HEK293T (cell line): ENCODE data around the gene CIB4.
A peak's percentile ranks its signal among the peaks of the same experiment; 100 is the strongest.

ENCODE experiments used
- CTCF ChIA-PET: fragments of 350-600 bp; formaldehyde crosslinking; extraction: SDS; loops from one replicate; lab custom pipeline; 2021; ENCODE audit warnings: antibody characterized with exemption, inconsistent platforms; lab: Yijun Ruan, JAX
- POLR2A ChIA-PET: fragments of 350-600 bp; formaldehyde crosslinking; extraction: SDS; loops from one replicate; lab custom pipeline; 2020; ENCODE audit warnings: antibody characterized with exemption, inconsistent platforms; lab: Yijun Ruan, JAX
- DNase-seq: peaks from one replicate; pipeline ENCODE4 v3.0.0; 2012; ENCODE audit warnings: mixed read lengths; ENCODE audit errors: extremely low spot score
- ARNT ChIP-seq: fragments of 450-650 bp; IDR thresholded peaks from 2 replicates; pipeline ENCODE4 v1.6.1; 2017; ENCODE audit warnings: mild to moderate bottlenecking
- BHLHE40 ChIP-seq: fragments of 450-650 bp; IDR thresholded peaks from 2 replicates; pipeline ENCODE4 v1.6.1; 2016; ENCODE audit warnings: mild to moderate bottlenecking, moderate library complexity, borderline replicate concordance
- CTBP1 ChIP-seq: fragments of 450-650 bp; IDR thresholded peaks from 2 replicates; pipeline ENCODE4 v1.6.1; 2016; ENCODE audit warnings: borderline replicate concordance
- ELF4 ChIP-seq: fragments of 450-650 bp; IDR thresholded peaks from 2 replicates; pipeline ENCODE4 v1.6.1; 2017; ENCODE audit warnings: antibody characterized with exemption
- FOXA1 ChIP-seq: fragments of 450-650 bp; IDR thresholded peaks from 2 replicates; pipeline ENCODE4 v1.6.1; 2016; ENCODE audit warnings: mild to moderate bottlenecking
- FOXK2 ChIP-seq: fragments of 450-650 bp; IDR thresholded peaks from 2 replicates; pipeline ENCODE4 v1.6.1; 2016; ENCODE audit warnings: mild to moderate bottlenecking
- FOXM1 ChIP-seq: fragments of 450-650 bp; IDR thresholded peaks from 2 replicates; pipeline ENCODE4 v1.6.1; 2017; ENCODE audit warnings: mild to moderate bottlenecking, borderline replicate concordance
- HDGF ChIP-seq: fragments of 450-650 bp; IDR thresholded peaks from 2 replicates; pipeline ENCODE4 v1.6.1; 2017; ENCODE audit warnings: antibody characterized with exemption, borderline replicate concordance
- L3MBTL2 ChIP-seq: fragments of 450-650 bp; conservative IDR thresholded peaks from 2 replicates; pipeline ENCODE4 v1.6.1; 2016; ENCODE audit warnings: mild to moderate bottlenecking
- LEF1 ChIP-seq: fragments of 450-650 bp; IDR thresholded peaks from 2 replicates; pipeline ENCODE4 v1.6.1; 2017; ENCODE audit warnings: mild to moderate bottlenecking, borderline replicate concordance
- NFRKB ChIP-seq: fragments of 450-650 bp; IDR thresholded peaks from 2 replicates; pipeline ENCODE4 v1.6.1; 2016; ENCODE audit warnings: mild to moderate bottlenecking, moderate library complexity
- PKNOX1 ChIP-seq: fragments of 450-650 bp; IDR thresholded peaks from 2 replicates; pipeline ENCODE4 v1.6.1; 2016
- SP1 ChIP-seq: fragments of 450-650 bp; IDR thresholded peaks from 2 replicates; pipeline ENCODE4 v1.6.1; 2017
- SUZ12 ChIP-seq: fragments of 450-650 bp; IDR thresholded peaks from 2 replicates; pipeline ENCODE4 v1.6.1; 2016; ENCODE audit warnings: mild to moderate bottlenecking
- TARDBP ChIP-seq: fragments of 450-650 bp; IDR thresholded peaks from 2 replicates; pipeline ENCODE4 v1.6.1; 2016
- ZNF384 ChIP-seq: fragments of 450-650 bp; IDR thresholded peaks from 2 replicates; pipeline ENCODE4 v1.6.1; 2016

CIB4 gene

GRCh38 chr2:26605195-26605998, 35.8 kb downstream of the CIB4 start:
- TF ChIP-seq FOXA1 (no peak), ELF4 (no peak), L3MBTL2 (no peak), SUZ12 (no peak), LEF1 (no peak), SP1 (no peak)
- CTCF ChIA-PET = interaction anchor here (0.6 to 4.1 kb wide), 6 partner anchors 9 to 142 kb away, joined by 3 to 28 read pairs (median 4); partner anchors contain the start of gene CIB4
- peak; percentile 65 for DNase-seq
- POLR2A ChIA-PET = no interaction called here

GRCh38 chr2:26602575-26602974, 38.6 kb downstream of the CIB4 start:
- CTCF ChIA-PET = no interaction called here
- no peak for DNase-seq
- no peak for TF ChIP-seq NFRKB
- TF ChIP-seq L3MBTL2 = no peak
- TF ChIP-seq ARNT = no peak
- no peak for TF ChIP-seq BHLHE40
- no peak for TF ChIP-seq FOXA1
- TF ChIP-seq HDGF = no peak
- no peak for TF ChIP-seq CTBP1
- no peak for TF ChIP-seq LEF1
- no peak for TF ChIP-seq ZNF384
- TF ChIP-seq FOXK2 = no peak
- POLR2A ChIA-PET = no interaction called here

GRCh38 chr2:26599387-26599786, 41.8 kb downstream of the CIB4 start:
- CTCF ChIA-PET = no interaction called here
- POLR2A ChIA-PET = no interaction called here
- no peak for DNase-seq
- TF ChIP-seq ZNF384 (no peak), SP1 (no peak), SUZ12 (no peak), FOXK2 (no peak), FOXM1 (no peak), ARNT (no peak), HDGF (no peak), LEF1 (no peak), TARDBP (no peak), ELF4 (no peak)

- no peak for DNase-seq
- TF ChIP-seq FOXK2 = no peak
- no peak for TF ChIP-seq L3MBTL2
- TF ChIP-seq CTBP1 = no peak
- no peak for TF ChIP-seq SUZ12
- TF ChIP-seq SP1 = no peak
- TF ChIP-seq BHLHE40 = no peak
- no peak for TF ChIP-seq NFRKB
- TF ChIP-seq FOXA1 = no peak
- TF ChIP-seq FOXM1 = no peak
- TF ChIP-seq ZNF384 = no peak
- TF ChIP-seq ELF4 = no peak
- TF ChIP-seq LEF1 = no peak
- no peak for TF ChIP-seq ARNT
- TF ChIP-seq PKNOX1 = no peak
- no peak for TF ChIP-seq HDGF
- TF ChIP-seq TARDBP = no peak
- POLR2A ChIA-PET = no interaction called here
- CTCF ChIA-PET = no interaction called here
Measured at GRCh38 chr2:26598996-26599373, 42.2 kb downstream of the CIB4 start.

- ChIA-PET POLR2A (no interaction called here), CTCF (no interaction called here)
- no peak for DNase-seq
- TF ChIP-seq HDGF = no peak
- no peak for TF ChIP-seq ARNT
- no peak for TF ChIP-seq ZNF384
- no peak for TF ChIP-seq PKNOX1
- TF ChIP-seq SUZ12 = no peak
- TF ChIP-seq LEF1 = no peak
- no peak for TF ChIP-seq ELF4
- no peak for TF ChIP-seq FOXM1
Measured at GRCh38 chr2:26598336-26598995, 42.7 kb downstream of the CIB4 start.

- TF ChIP-seq L3MBTL2 = no peak
- no peak for TF ChIP-seq PKNOX1
- TF ChIP-seq ZNF384 = no peak
- no peak for TF ChIP-seq LEF1
- DNase-seq = no peak
- ChIA-PET CTCF (interaction anchor here (0.7 to 1.6 kb wide), 3 partner anchors 8 to 19 kb away, joined by 3 to 6 read pairs (median 4); no protein-coding TSS in a partner anchor), POLR2A (no interaction called here)
Measured at GRCh38 chr2:26597197-26597596, 44.0 kb downstream of the CIB4 start.
